Muscle of leg (tissue), 11 donors: ENCODE results near the gene NPB. TPM values are rescaled to one million over a fixed set of nuclear protein-coding genes. Genes with fewer than 3 reads are reported as not detected.
A peak's percentile ranks its signal among the peaks of the same experiment; 100 is the strongest.

Experiments used
- DNase-seq: peaks from one replicate; pipeline ENCODE4 v3.0.0; 2013
- H3K27ac ChIP-seq: one replicate; pipeline ENCODE4 v1.5.1; 2013; ENCODE audit warnings: mild to moderate bottlenecking, low read length, control low read depth
- H3K27me3 ChIP-seq: one replicate; pipeline ENCODE4 v1.6.1; 2013; ENCODE audit warnings: low read length; ENCODE audit not compliant: control insufficient read depth, insufficient read depth
- H3K36me3 ChIP-seq: one replicate; pipeline ENCODE4 v1.6.1; 2013; ENCODE audit warnings: low read length; ENCODE audit not compliant: control insufficient read depth, insufficient read depth
- H3K4me1 ChIP-seq: one replicate; pipeline ENCODE4 v1.6.1; 2013; ENCODE audit warnings: low read length; ENCODE audit not compliant: control insufficient read depth, insufficient read depth
- H3K4me3 ChIP-seq: one replicate; pipeline ENCODE4 v1.5.1; 2013; ENCODE audit warnings: low read length, control low read depth
- H3K9me3 ChIP-seq: replicated peaks from 2 replicates; pipeline ENCODE4 v1.6.1; 2013; ENCODE audit warnings: low read depth, low read length; ENCODE audit not compliant: control insufficient read depth
- WGBS: methylation state at CpG from one replicate; pipeline ENCODE4 v1.1.5; 2013; ENCODE audit warnings: missing lambda C conversion rate; ENCODE audit not compliant: insufficient coverage; 5-methylcytosine and 5-hydroxymethylcytosine counted together
- polyA plus RNA-seq, 8 donors: library from polyadenylated mRNA; unstranded; fragments of 120-200 nt; gene quantifications; one replicate each; pipeline versions ENCODE4 v1.2.1 to v1.2.3, GENCODE V29; 2013; ENCODE audit warnings: inconsistent platforms in 1 of 8, low replicate concordance in 1 of 8; ENCODE audit not compliant: insufficient read length in 8 of 8, insufficient read depth in 1 of 8
- total RNA-seq: library from RNA; stranded (reverse); fragments of 120-200 nt; gene quantifications from one replicate; pipeline ENCODE4 v1.2.4, GENCODE V29; 2013

Gene NPB
- total and polyA plus RNA-seq, 9 donors: 0.22 to 2.0 (median 0.68) TPM

GRCh38 chr17:81927152-81927652, 25.2 kb downstream of the NPB start:
- WGBS: under 1% methylated on average over 63 of the region's 78 CpGs
- H3K27ac ChIP-seq: peak overlapping the region; percentile 42

GRCh38 chr17:81927653-81928543, 25.9 kb downstream of the NPB start, which contains the start of gene MAFG:
TSS of gene MAFG (minus strand) at chr17:81927735. CDS start at chr17:81923185, 4,550 bp downstream.
- no peaks in the 10 kb centered on the region for H3K9me3 ChIP-seq
- H3K27ac ChIP-seq: peak within 1 kb of the TSS; percentile 94
- under 1% methylated on average over 86 of the region's 98 CpGs for WGBS
- DNase-seq: peak; percentile 99
- H3K4me3 ChIP-seq: peak within 1 kb of the TSS; percentile 76
- peaks cover 14% of the 10 kb centered on the region for H3K27me3 ChIP-seq
- H3K36me3 ChIP-seq: peaks cover 4% of the 10 kb centered on the region
- H3K4me1 ChIP-seq: peaks cover 71% of the 10 kb centered on the region

More at GRCh38 chr17:81927152-81927652, 25.2 kb downstream of the NPB start:
- DNase-seq: peak; percentile 53
- H3K36me3 ChIP-seq: peaks cover 6% of the 10 kb centered on the region
- peak overlapping the region; percentile 76 for H3K4me3 ChIP-seq
- peaks cover 74% of the 10 kb centered on the region for H3K4me1 ChIP-seq
- H3K9me3 ChIP-seq: no peaks in the 10 kb centered on the region
- peaks cover 14% of the 10 kb centered on the region for H3K27me3 ChIP-seq

GRCh38 chr17:81928544-81929252, 26.7 kb downstream of the NPB start:
- Histone ChIP-seq H3K4me3 (peak overlapping the region; percentile 49), H3K9me3 (no peaks in the 10 kb centered on the region), H3K27ac (no peak overlapping the region), H3K4me1 (peaks cover 63% of the 10 kb centered on the region), H3K27me3 (peaks cover 14% of the 10 kb centered on the region), H3K36me3 (peaks cover 11% of the 10 kb centered on the region)
- 11% methylated on average over 39 of the region's 44 CpGs for WGBS
- no peak for DNase-seq

- H3K4me1 ChIP-seq: peaks cover 55% of the 10 kb centered on the region
- no peak overlapping the region for H3K4me3 ChIP-seq
- no peak overlapping the region for H3K27ac ChIP-seq
- H3K36me3 ChIP-seq: peaks cover 19% of the 10 kb centered on the region
- 78% methylated on average over 27 of the region's 31 CpGs for WGBS
- no peaks in the 10 kb centered on the region for H3K9me3 ChIP-seq
- peaks cover 14% of the 10 kb centered on the region for H3K27me3 ChIP-seq
- DNase-seq: no peak
Observed at GRCh38 chr17:81929253-81930141, 27.5 kb downstream of the NPB start.

- H3K36me3 ChIP-seq: peaks cover 28% of the 10 kb centered on the region
- WGBS: 55% methylated on average over 15 of the region's 20 CpGs
Observed at GRCh38 chr17:81930142-81931125, 28.4 kb downstream of the NPB start.

GRCh38 chr17:81931189-81931556, 29.1 kb downstream of the NPB start:
- H3K27me3 ChIP-seq: peaks cover 14% of the 10 kb centered on the region
- no peaks in the 10 kb centered on the region for H3K9me3 ChIP-seq
- H3K4me1 ChIP-seq: peaks cover 50% of the 10 kb centered on the region
- no peak overlapping the region for H3K27ac ChIP-seq
- H3K4me3 ChIP-seq: no peak overlapping the region
- DNase-seq: no peak
- WGBS: 51% methylated on average over 12 of the region's 13 CpGs
- peaks cover 29% of the 10 kb centered on the region for H3K36me3 ChIP-seq

More at GRCh38 chr17:81930142-81931125, 28.4 kb downstream of the NPB start:
- Histone ChIP-seq H3K27me3 (peaks cover 14% of the 10 kb centered on the region), H3K27ac (peak overlapping the region; percentile 35), H3K4me3 (no peak overlapping the region), H3K4me1 (peaks cover 50% of the 10 kb centered on the region), H3K9me3 (no peaks in the 10 kb centered on the region)
- no peak for DNase-seq

GRCh38 chr17:81931557-81932332, 29.7 kb downstream of the NPB start:
- no peak for DNase-seq
- Histone ChIP-seq H3K4me3 (no peak overlapping the region), H3K9me3 (no peaks in the 10 kb centered on the region), H3K4me1 (peaks cover 50% of the 10 kb centered on the region), H3K36me3 (peaks cover 29% of the 10 kb centered on the region), H3K27me3 (peaks cover 14% of the 10 kb centered on the region), H3K27ac (no peak overlapping the region)
- WGBS: 60% methylated on average over 1 of the region's 15 CpGs

GRCh38 chr17:81932333-81932983, 30.4 kb downstream of the NPB start:
- Histone ChIP-seq H3K9me3 (no peaks in the 10 kb centered on the region), H3K27ac (no peak overlapping the region), H3K36me3 (peaks cover 29% of the 10 kb centered on the region), H3K27me3 (peaks cover 14% of the 10 kb centered on the region), H3K4me1 (peaks cover 53% of the 10 kb centered on the region), H3K4me3 (no peak overlapping the region)
- WGBS: 84% methylated on average over 8 of the region's 9 CpGs
- DNase-seq: no peak
